Measurements from ENCODE around the gene MYO15B. TPM values are rescaled to one million over a fixed set of nuclear protein-coding genes. Genes with fewer than 3 reads are reported as not detected.

MYO15B gene
- total and polyA plus RNA-seq, 2 of the 4 experiments (the other 2 are of a cell fraction) = 0.18 to 0.65 TPM

GRCh38 chr17:75637551-75637950 lies 50.0 kb downstream of the MYO15B start:
- H3K18ac ChIP-seq (ENCODE audit: low read depth, low read length) = no peak overlapping the region
- H4K8ac ChIP-seq (ENCODE audit: low read depth in 2 of 2, low read length in 2 of 2) = no peak overlapping the region
- no peaks in the 10 kb centered on the region for H3K9me1 ChIP-seq (ENCODE audit: insufficient read depth, low read length)
- no peak overlapping the region for H3K27ac ChIP-seq (ENCODE audit: insufficient read depth, low read length)
- H4K5ac ChIP-seq (ENCODE audit: low read depth, low read length) = no peak overlapping the region
- no peak overlapping the region for H2AK5ac ChIP-seq (ENCODE audit: low read depth, low read length)
- no peak overlapping the region for H4K91ac ChIP-seq (ENCODE audit: insufficient read depth, low read depth, low read length)
- H3K23ac ChIP-seq (ENCODE audit: low read depth, low read length) = no peak overlapping the region
- 86% methylated on average over 1 of the region's 7 CpGs; no CpG with 5 or more reads in 1 of the 2 experiments for WGBS, 2 experiments (ENCODE audit: extremely low coverage in 2 of 2, insufficient read length in 1 of 2)
- in situ Hi-C loops (cut with MboI; ENCODE audit: low sequenced_read_pairs) = no loop called here
- H4K20me1 ChIP-seq (ENCODE audit: insufficient read depth, low read length) = peaks cover 9% of the 10 kb centered on the region
- H3K14ac ChIP-seq (replicated peaks; ENCODE audit: low read depth, low read length) = no peak overlapping the region
- no peak for ATAC-seq (ENCODE audit: low read depth)
- no peaks in the 10 kb centered on the region for H3K9me3 ChIP-seq (ENCODE audit: control insufficient read depth, insufficient read depth, low read length)
- no TSS peak for BruUV-seq (replicated peaks)
- H2BK20ac ChIP-seq (ENCODE audit: low read depth, low read length) = no peak overlapping the region
- H3K4me1 ChIP-seq (ENCODE audit: control insufficient read depth, insufficient read depth, low read length) = peaks cover 15% of the 10 kb centered on the region
- peak overlapping the region; percentile 0 for H2AFZ ChIP-seq (replicated peaks; ENCODE audit: low read length, poor library complexity)
- H3K36me3 ChIP-seq (ENCODE audit: control insufficient read depth, insufficient read depth, low read length) = peaks cover 9% of the 10 kb centered on the region; the same call in 1 of the 2 replicates
- H3K56ac ChIP-seq (ENCODE audit: extremely low read depth, insufficient read depth, low read length) = no peak overlapping the region
- no peak for DNase-seq
- H2BK120ac ChIP-seq (ENCODE audit: low read depth, low read length) = no peak overlapping the region
- H3K4me3 ChIP-seq (ENCODE audit: insufficient read depth, low read depth, low read length) = no peak overlapping the region
- dilution Hi-C loops (cut with HindIII; ENCODE audit: low sequenced_read_pairs, unreplicated experiment) = no loop called here
- H3K4me2 ChIP-seq (ENCODE audit: low read depth, low read length) = no peak overlapping the region
- no peaks in the 10 kb centered on the region for H3K27me3 ChIP-seq (ENCODE audit: control insufficient read depth, insufficient read depth, low read length)
- H3K4ac ChIP-seq (ENCODE audit: low read depth, low read length) = no peak overlapping the region
- no peak overlapping the region for H2AK9ac ChIP-seq (replicated peaks; ENCODE audit: low read depth, low read length, poor library complexity)
- no peak overlapping the region for H2BK15ac ChIP-seq (ENCODE audit: low read depth, low read length)
- H3K79me1 ChIP-seq (ENCODE audit: low read depth in 1 of 2, low read length in 2 of 2) = 0 out of 4 replicates have a peak, but pooled peaks cover 0 to 3% of the 10 kb centered on the region in 2 experiments
- no peak overlapping the region for H3K9ac ChIP-seq (ENCODE audit: low read depth, low read length)
- POLR2A ChIA-PET (ENCODE audit: unreplicated experiment) = no interaction called here
- intact Hi-C loops (cut with micrococcal nuclease) = no loop called here
- H2BK5ac ChIP-seq (ENCODE audit: low read depth, low read length, poor library complexity, severe bottlenecking) = no peak overlapping the region
- CTCF ChIA-PET = interaction anchor here (1.6 kb wide), 1 partner anchor 112 kb away, joined by 4 read pairs; no protein-coding TSS in a partner anchor
- TF ChIP-seq RAD21 (IDR thresholded peaks at IDR 0.05; ENCODE audit: low read length) (no peak), POLR2A (IDR thresholded peaks at IDR 0.05; ENCODE audit: low read depth, low read length) (no peak), MAFK (IDR thresholded peaks at IDR 0.05; ENCODE audit: low read depth, low read length) (no peak), USF2 (IDR thresholded peaks at IDR 0.05; ENCODE audit: low read depth, low read length) (no peak), MXI1 (IDR thresholded peaks at IDR 0.05; ENCODE audit: borderline replicate concordance, low read depth, low read length) (no peak), RCOR1 (IDR thresholded peaks at IDR 0.05; ENCODE audit: insufficient replicate concordance, low read length) (no peak), SMC3 (IDR thresholded peaks at IDR 0.05; ENCODE audit: low read depth, low read length) (no peak), CHD1 (IDR thresholded peaks at IDR 0.05; ENCODE audit: low read depth, low read length) (no peak), CEBPB (IDR thresholded peaks at IDR 0.05; ENCODE audit: low read depth, low read length) (no peak), RFX5 (IDR thresholded peaks at IDR 0.05; ENCODE audit: low read depth, low read length) (no peak), NFE2L2 (IDR thresholded peaks at IDR 0.05; ENCODE audit: low read depth, low read length) (no peak), ELK1 (IDR thresholded peaks at IDR 0.05; ENCODE audit: borderline replicate concordance, low read depth, low read length) (no peak), CTCF (conservative IDR thresholded peaks at IDR 0.05; ENCODE audit: low read depth, low read length) (no peak), FOS (IDR thresholded peaks at IDR 0.05; ENCODE audit: low read depth, low read length) (no peak)

All from IMR-90 (cell line).